PC-3 (cell line): ENCODE measurements around the gene FOXL2NB.

Experiments
- CTCF ChIP-seq: fragments of 300-600 bp; sonication (generic); conservative IDR thresholded peaks from 2 replicates; pipeline ENCODE4 v1.5.1; 2017; ENCODE audit warnings: antibody characterized with exemption, low read depth, mild to moderate bottlenecking, low read length
- EZH2 ChIP-seq: fragments of 300-600 bp; sonication (generic); IDR thresholded peaks from one replicate; pipeline ENCODE4 v1.6.1; 2017; ENCODE audit warnings: antibody characterized with exemption, mild to moderate bottlenecking, low read length; ENCODE audit not compliant: unreplicated experiment
- EZH2phosphoT487 ChIP-seq: fragments of 300-600 bp; sonication (generic); IDR thresholded peaks from 2 replicates; pipeline ENCODE4 v1.6.1; 2018; ENCODE audit warnings: mild to moderate bottlenecking, antibody characterized with exemption, low read length, borderline replicate concordance

DNA sequence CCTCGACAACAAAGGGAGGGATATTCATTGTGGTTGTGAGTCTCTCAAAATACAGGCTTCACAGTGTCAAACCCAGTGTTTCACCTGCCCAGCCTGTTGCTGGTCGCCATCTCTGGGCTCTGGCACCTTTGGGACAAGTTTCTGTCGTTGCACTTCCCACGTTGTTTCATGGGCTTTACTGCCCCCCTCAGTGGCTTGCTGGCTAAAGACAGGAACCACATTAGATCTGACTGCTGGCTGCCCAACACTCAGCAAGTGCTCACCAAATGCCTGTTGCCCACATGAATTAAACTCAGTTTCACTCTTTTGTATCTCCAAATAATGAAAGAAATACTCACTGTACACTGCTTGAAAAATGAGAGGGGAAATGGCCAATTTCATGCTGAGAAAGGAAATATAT, 27.7 kb upstream of the FOXL2NB start:
- no peak for TF ChIP-seq CTCF
- no peak for TF ChIP-seq EZH2
- no peak for TF ChIP-seq EZH2phosphoT487
